NCI-H2081 (cell line): ENCODE data around the gene EEPD1.
A peak's percentile ranks its signal among the peaks of the same experiment; 100 is the strongest.

Source experiments
- DNase-seq, 2 experiments: peaks; one replicate each; lab custom pipeline; 2025; lab: John Stamatoyannopoulos, UW

Gene EEPD1

DNA sequence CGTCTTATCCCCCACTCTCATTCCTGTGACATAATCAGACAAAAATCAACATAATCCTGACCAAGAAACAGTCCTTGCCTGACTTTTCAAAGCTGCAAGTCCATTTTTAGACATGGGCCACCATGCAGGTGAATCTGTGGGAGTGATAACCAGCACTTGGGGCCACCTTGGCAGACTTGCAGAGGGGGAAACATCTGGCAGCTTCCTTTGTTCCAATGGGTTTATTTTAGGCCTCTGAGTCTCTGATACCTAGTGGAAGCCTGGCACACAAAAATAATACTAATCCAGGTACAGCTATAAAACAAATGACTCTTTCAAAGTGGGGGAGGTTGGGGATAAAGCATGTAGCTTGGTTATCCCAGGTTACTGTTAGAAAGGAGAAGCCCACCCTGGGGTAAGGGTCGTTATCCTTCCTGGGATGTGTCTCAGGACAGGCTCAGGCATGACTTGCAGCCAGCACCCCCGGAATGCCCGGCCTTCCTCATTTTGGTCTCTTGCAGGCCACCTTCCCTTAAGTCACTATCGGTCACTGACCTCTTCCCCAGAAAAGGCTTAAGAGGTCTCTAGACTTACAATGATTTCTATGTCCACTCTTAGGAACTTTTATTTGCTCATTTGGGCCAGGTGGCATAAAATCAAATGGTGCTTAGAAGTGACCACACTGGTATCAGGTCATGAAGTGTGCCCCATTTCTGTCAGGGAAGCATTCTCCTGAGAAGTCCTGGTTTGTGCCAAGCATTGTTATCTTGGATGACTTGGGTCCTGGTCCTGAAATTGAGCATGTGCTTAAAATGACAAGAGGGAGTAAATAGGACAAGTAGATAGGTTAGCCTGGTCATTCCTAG, 37.6 kb downstream of the EEPD1 start:
- DNase-seq, result no peak

DNA sequence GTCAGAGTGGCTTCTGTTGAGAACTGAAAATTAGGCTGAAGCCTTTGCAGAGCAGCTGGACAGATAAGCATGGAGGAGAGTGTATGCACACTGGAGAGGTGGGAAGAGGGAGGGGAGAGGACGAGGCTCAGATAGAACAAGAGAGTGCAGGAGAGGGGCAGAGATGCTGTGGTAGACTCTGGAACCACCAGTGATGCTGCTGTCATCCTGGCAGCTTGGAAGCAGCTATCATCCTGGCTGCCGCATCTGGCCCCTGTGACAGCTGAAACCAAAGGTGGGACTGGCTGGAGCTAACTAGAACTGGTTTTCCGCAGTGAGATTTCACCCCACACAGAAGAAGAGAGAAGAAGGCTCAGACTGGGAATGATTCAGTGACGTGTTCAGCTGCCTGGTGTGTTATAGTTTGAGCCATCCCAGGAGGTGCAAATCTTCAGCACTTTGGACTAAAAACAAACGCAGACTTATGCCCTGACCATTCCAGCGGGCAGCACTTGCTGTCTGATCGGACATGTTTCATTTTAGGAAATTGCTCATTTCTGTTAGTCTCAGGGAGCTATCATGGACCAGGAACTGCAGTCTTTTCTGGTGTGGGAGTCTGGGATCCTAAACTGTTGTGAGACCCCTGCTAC, 38.4 kb downstream of the EEPD1 start:
- no peak for DNase-seq

DNA sequence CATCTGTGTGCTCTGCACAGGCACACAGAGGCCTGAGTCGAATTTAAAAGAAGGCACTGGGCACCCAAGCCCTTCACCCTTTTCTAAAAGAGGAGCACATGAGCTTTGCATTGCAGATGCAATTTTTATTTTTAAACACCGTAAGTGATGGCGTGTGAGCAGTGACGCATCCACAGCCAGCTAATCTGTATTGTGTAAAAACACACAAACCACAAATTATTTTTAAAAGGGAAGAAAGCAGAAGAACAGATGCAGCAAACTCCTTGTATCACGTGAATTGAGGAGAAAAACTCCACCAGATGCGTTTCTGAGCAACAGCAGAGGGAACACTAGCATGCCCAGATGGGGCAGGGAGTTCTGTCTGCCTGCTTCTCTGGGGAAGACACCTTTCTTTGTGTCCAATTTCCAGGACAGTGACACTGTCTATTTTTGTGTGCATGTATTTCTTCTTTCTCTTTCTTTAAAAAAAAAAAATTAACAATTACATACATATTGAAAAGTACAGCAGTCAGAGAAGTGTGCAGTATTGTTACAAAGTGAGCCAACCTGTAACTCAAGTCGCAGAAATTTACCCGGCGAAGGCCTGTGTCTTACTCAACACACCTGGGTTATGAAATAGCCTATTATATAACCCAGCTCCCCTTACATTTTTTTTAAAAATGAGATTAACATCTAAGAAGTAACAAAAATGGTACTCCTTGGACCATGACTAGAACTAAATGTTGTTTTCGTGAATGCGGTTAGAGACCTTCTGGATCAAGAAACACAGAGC, 39.2 kb downstream of the EEPD1 start:
- no peak for DNase-seq

DNA sequence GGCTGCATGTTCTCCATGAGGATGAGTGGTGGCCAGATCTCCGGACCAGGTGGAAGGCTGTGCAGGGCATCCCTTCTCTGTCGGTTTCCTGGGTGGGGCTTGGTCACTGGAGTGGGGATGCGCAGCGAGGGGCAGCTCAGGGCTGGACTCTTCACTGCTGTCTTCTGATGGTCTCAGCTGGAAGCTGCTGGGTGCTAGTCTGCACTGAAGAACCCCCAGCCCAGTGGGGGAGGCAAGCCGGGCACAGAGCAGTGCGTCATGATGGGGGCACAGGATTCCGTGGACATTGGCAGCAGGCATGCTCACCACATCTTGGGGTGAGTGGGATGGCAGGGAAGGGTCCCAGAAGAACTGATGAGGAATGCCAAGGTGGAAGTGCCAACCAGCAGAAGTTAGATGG, 39.8 kb downstream of the EEPD1 start:
- no peak for DNase-seq

DNA sequence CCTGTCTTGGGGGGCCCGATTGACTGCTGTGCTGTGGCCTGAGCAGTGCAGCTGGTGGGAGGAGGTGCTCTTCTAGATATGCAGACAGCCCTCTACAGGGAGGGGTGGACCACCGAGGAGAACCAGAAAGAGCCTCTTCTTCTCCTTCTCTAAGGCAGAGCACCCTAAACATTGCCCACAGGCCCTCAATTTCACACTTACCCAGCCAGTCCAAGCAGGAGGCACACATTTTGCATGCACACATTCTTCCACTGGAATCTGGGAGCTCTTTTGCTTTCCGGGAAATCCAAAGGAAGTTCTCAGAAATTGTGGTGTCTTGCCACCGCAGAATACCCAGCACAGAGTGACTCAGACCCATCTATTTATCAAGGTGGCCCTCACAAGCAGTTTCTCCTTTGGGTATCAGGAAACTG, 45.8 kb downstream of the EEPD1 start:
- no peak for DNase-seq

DNA sequence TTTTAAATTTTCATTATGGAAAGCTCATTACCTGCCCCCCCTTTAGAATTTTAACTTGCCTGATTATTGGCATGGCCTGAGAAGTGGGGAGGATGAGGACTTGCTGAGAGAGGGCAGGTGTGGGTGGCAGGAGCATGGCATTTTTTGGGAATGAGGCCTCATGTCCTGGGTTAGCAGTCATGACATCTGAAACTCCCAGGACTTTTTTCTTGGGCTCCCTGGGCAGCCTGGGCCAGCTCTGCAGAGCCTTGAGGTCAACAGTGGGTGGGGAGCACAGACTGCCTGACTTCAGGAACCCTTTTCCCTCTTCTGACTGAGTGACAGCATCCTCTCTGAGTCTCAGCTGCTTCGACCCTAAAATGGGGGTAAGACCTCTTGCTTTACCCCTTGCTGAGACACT, 46.3 kb downstream of the EEPD1 start:
- DNase-seq, result no peak

DNA sequence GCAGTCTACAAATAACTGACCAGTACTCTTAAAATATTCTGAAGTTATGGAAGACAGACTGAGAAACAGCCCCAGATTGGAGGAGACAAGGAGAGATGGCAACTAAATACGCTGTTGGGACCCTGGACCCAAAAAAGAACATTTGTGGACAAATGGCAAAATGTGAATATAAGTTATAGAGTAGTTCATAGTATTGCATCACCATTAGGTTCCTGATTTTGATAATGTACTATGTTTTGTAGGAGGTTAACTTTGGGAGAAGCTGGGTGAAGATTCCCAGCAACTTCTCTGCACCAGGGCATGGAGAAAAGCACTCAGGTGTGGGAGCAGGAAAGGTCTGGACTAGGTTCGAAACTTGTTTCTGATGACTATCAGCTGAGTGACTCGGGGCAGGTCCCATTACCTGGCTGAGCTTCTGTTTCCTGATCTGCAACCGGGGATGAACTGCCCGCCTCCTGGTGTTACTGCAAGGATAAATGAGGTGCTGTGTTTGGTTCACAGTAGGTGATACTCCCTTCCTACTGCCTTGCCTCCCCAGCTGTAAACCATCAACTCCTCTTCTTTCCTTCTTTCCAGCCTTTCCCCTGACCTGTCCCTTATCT, 48.2 kb downstream of the EEPD1 start:
- no peak for DNase-seq

DNA sequence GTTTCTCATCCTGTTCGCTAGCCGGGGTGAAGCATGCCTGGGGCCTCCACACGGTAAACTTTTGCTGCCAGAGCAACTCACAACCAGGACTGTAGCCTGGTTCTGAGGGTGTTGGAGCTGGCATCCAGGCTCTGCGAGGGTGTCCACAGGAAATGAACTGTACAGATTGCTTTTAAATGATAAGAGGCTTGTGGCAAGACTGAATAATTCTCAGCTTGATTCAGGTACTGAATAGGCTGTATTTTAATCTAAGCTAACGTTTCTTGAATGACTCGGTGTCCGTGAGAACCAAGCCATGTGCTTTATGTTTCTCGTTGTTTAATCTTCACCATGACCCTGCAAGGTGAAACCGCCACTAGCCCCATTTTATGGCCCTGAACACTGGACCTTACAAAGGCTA, 49.3 kb downstream of the EEPD1 start:
- DNase-seq, result no peak

DNA sequence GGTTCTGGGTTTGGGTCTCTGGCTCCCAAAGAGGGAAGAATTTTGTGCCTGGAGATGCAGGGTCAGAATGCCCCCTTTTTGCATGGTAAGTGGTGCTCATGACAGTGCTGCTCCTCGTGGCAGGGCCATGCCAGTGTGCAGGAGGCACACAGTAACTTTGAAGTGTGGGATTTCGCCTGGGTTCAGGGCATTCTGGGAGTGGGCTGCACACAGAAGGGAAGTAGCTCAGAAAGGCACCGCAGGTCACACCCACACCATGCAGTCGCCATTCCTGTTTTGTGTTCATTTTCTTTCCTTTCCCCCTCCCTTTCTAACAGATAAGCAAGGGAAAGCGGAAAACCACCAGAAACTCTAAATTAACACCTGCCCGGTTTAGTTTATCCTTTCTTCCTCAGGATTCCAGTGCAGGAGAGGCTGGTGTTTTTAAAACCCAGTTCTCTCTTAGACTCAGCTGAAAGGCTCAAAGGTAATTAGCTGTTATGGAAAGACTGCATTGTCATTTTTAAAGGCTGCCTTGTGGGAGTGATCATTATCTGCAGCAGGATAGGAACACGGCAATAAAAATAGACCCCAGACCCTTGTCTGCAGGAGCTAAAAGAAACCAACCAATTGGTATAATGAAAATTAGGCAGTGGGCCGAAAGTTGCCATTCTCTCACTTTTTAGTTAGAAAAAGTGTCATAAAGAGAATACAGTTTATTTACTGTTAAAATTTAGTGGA, 50.2 kb downstream of the EEPD1 start:
- DNase-seq, result no peak

DNA sequence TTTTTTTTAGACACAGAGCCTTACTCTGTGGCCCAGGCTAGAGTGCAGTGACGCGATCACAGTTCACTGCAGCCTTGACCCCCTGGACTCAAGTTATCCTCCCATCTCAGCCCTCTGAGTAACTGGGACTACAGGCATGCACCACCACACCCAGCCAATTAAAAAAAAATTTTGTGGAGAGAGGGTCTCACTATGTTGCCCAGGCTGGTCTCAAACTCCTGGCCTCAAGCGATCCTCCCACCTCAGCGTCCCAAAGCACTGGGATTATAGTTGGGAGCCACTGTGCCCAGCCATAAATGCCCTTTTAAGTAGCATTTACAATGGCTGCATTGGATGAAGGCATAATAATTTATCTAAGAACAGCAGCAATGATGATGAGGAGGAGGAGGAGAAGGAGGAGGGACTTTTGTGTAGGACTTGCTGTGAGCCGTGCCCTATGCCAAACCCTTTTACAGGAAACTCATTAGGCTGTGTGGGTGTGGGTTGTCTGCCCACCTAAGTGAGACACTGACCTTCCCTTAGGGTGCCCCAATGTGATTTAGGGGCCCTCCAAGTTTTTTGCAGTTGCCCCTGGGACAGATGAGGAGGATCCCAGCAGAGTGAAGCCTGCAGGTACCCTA, 51.1 kb downstream of the EEPD1 start:
- DNase-seq, result no peak

DNA sequence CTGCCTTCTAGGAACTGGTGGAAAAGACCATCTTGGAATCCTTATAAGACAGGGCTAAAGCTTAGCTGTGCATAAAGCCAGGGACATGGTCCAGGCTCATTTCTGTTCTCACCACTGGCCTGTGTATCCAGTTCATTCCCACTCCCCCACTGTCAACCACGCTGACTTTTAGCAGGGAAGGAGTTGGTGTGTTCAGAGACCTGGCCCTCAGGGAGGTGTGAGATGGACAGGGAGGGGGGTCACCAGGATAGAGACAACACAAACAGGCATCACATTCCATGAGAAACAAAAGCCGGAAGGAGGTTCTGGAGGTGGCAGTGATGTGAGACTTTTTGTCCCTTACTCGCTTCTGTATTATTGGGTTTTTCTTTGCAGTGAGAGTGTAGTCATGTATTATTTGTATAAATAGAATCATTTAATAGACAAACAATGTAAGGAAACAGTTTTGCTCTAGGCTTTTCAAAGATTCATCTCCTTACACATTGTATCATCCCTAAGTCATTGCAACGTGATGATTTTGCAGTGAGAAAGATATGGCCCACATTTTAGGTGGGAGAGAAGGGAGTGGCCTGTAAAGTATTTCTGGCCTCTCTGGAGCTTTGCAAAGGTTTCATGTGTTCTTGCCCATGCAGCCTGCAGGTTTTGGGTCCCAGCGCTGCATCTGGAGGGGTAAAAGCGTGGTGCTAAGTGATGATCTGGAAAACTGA, 52.0 kb downstream of the EEPD1 start:
- DNase-seq, result no peak

DNA sequence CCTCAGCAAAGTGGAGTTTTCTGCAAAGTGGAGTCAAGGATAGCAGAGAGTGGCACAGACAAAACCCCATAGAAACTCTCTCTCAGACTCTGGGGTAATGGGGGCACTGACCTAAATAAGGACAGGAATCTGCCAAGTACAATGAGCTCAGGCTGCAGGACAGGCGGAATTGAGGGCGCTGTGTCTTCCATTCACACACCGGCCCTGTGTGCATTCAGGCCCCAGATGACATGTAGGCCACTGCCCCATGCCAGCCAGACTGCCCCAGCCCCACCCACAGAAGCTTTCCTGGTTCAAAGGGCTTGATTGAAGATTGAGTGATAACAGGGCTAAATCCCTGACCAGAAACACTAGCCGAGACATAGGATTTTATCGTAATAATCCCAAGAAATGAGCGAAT, 52.7 kb downstream of the EEPD1 start:
- DNase-seq, result no peak

DNA sequence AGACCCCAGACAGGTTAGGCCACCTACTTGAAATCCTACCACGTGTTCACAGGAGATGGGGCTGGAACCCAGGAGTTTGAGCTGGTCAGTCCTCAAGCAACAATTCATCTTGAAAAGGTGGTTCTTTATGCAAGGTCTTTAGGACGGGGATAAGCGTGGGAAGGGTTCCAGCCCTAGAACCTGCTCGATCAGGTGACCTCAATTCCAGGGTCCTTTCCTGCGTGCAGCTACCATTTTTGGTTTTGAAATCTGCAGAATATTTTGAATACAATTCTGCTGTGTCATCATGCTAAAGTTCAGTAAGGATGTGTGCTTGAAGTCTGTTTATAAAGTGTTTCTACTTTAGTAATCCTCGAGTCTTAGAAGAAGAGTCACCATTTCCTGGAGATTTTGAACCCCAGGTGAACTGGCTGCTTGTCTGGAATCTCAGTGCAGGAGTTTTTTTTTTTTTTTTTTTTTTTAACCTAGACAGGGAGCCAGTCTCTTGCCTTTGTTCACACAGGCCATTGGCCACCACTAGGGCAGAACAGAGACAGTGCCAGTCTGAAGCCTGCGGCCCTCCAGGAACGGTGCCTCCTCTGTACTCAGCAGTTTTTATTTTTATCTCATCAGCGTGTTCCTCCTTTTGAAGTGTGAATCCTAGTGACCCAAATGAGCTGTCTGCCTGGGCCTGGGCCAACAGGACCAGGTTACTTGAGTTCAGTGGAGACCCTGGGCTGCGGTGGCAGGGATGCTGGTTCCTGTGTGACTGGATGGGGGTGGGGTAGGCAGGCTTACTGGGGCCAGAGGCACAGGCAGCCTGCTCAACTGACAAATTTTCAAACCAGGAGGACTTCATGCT, 54.6 kb downstream of the EEPD1 start:
- DNase-seq, result no peak

DNA sequence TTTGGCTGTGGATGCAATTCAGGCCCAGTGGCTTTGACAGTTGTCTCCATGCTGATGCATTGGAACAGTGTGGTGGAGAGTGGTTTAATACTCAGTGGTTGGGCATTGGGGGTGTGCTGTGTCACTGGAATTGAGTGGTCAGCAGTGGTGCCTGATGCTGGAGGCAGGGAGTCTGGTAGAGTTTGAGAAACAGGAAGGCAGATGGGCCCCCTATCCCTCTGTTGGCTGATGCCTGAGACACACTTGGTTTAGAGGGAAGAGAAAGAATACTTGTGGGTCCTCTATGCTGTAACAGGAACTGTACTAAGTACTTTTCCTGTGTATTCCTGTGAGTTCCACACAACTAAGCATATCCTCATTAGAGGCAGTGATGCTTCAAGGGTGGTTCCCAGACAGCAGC, 55.4 kb downstream of the EEPD1 start:
- DNase-seq, result no peak

DNA sequence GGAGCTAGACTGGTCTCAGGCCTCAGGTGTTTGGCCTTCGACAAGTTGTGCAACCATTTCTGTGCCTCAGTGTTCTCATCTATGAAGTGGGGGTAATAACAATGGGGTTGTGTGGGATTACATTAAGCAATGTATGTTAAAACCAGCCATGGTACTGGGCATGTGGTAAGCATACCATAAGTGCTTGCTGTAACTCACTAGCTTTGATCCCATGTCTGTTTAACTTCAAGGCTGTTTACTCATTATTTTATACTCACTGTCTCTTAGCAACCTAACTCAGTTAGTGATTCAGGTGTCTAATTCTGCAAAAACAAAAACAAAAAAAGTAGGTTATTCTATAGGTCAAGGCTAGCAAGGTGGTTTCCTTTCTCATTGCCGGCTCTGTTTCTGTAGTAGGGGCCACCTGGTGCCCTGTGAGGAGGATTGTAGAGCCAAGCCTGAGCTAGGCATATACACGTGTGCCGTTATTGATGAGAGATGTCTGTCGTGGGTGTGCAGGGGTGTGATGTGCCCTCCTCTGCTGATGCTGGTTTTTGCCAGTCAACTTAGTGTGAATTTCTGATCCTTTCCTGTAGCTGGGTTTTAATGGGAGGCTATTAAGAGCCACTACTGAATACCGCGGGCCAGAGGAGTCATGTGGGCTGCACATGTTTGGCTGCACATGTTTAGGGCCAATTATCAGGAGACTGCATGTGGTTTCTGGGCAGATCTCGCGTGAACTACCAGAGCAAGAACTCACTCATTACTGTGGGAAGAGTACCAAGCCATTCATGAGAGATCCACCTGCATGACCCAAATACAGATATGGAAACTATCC, 56.2 kb downstream of the EEPD1 start:
- DNase-seq, result peak in 1 of 2 experiments; percentile 9

DNA sequence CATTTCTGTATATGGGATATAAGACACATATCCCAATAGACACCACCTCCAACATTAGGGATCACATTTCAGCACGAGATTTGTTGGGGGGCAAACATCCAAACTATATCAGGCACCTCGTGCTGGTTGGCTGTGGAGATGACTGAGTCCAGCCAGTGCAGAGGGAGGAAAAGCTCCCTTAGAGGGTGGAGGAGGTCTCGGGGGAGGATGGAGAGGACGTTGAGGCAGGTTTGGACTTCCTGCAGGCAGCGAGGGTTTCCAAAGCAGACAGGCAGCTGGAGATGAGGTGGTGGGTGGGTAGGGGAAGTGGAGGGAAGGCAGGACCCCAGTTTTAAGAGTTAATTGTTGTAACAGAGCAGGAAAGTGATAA, 56.7 kb downstream of the EEPD1 start:
- no peak for DNase-seq

DNA sequence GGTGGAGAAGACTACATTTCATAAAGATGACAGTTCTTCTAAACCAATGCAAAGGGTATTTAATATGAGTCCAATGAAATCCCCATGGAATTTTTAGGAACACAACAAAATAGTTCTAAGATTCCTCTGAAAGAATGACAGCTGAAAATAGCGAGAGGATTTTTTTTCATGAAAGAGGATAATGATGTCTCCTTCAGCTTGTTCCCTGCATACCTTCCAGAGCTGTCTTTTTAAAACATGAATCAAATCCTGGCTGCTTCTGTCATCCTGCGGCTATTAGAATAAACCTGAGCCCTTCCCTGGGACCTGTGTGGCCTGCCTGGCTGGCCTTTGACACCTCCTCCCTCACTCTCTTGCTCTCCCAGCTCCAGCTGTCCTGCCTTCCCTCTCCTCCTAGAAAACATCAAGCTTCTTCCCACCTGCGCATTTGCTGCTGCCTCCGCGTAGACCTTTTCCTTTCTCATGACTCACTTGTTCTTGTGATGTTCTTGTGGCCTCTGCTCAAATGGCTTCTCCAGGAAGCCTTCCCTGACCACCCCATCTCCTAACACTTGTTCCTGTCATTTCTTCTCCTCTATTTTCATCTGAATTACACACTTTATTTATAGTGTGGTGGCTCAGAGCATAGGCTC, 57.4 kb downstream of the EEPD1 start:
- no peak for DNase-seq

DNA sequence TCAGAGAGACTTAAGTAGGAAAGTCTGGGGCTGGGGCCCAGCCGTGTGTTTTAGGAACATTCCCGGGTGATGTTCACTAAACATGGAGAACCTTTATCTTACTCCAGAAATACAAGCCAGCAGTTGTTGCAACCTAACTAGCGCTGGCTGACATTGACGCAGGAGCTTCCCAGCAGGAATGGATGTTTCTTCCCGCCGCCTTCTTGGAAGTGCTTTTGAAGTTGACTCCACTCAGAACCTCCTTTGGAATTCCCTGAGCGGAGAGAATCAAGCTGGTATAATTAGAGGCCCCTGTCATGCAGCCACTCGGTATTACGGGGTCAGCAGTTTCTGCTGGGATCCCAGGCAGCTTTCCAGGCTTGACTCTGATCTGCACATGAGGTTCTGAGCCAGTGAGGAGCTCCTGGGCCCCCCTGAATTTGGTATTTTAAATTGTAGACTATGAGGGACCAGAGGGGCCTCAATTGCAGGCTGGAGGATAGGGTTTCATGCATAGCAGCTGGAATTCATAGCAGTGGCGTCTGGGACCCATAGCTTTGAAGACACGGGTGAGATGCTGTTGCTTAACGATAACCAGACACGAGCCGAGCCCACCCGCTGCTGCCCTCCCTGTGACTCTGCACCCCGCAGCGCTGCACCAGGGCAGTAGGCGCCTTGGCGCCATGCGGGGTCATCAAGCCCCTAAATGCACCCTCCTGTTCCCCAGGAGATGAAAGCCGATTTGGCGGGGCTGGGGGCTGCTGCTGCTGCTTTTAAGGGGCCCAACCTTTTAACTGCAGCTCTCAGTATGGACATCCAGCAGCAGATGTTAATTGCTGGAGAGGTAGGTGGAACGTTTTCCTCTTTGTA, 61.8 kb downstream of the EEPD1 start:
- DNase-seq, result no peak
